LNCAP (cell line): ENCODE results near the gene MARK2.

Source experiments
- CTCF ChIP-seq: fragments of 450-650 bp; IDR thresholded peaks from 2 replicates; pipeline ENCODE4 v1.5.1; 2017; ENCODE audit warnings: mild to moderate bottlenecking

The MARK2 gene

GRCh38 chr11:63862923-63863322, 24.0 kb downstream of the MARK2 start:
- TF ChIP-seq CTCF, result no peak

- no peak for TF ChIP-seq CTCF
Measured at GRCh38 chr11:63866211-63866610, 27.3 kb downstream of the MARK2 start.

GRCh38 chr11:63867511-63867910, 28.6 kb downstream of the MARK2 start:
- TF ChIP-seq CTCF, result no peak

- no peak for TF ChIP-seq CTCF
Measured at GRCh38 chr11:63868399-63869064, 29.6 kb downstream of the MARK2 start.

GRCh38 chr11:63869171-63869591, 30.3 kb downstream of the MARK2 start:
- TF ChIP-seq CTCF, result no peak

GRCh38 chr11:63869683-63870082, 30.8 kb downstream of the MARK2 start:
- TF ChIP-seq CTCF, result no peak

- TF ChIP-seq CTCF, result no peak
Measured at GRCh38 chr11:63870351-63871140, 31.6 kb downstream of the MARK2 start.
